HG03097 (cell line): ENCODE data around the gene RABL3.
"Not testable (repeated sequence)": the region's sequence is repeated elsewhere in the genome, so short reads cannot be mapped to it uniquely, and the experiment has no call there.

Experiments
- ATAC-seq: cut with Tn5 transposase; IDR thresholded peaks from one replicate; pipeline ENCODE4 v1.9.1; 2021; ENCODE audit not compliant: unreplicated experiment, low FRiP score

Gene RABL3

GRCh38 chr3:120684896-120685295 lies 57.4 kb downstream of the RABL3 start:
- ATAC-seq, result no peak

- no peak for ATAC-seq
These were observed 58.5 kb downstream of the RABL3 start for GRCh38 chr3:120683671-120684301.

- ATAC-seq, result no peak
These were observed 59.1 kb downstream of the RABL3 start for GRCh38 chr3:120683213-120683612.

GRCh38 chr3:120682095-120682681 lies 60.1 kb downstream of the RABL3 start, which contains the start of gene HGD:
TSS of gene HGD (minus strand) at chr3:120682239. CDS start at chr3:120682111, 128 bp downstream.
- no peak for ATAC-seq

- ATAC-seq, result no peak
These were observed 60.7 kb downstream of the RABL3 start for GRCh38 chr3:120681506-120682038.

GRCh38 chr3:120681018-120681417 lies 61.3 kb downstream of the RABL3 start:
- no peak for ATAC-seq

- no peak for ATAC-seq
These were observed 62.0 kb downstream of the RABL3 start for GRCh38 chr3:120680193-120680894.

- no peak for ATAC-seq
These were observed 63.3 kb downstream of the RABL3 start for GRCh38 chr3:120678984-120679383.

- ATAC-seq, result peak; percentile 94
These were observed 63.9 kb downstream of the RABL3 start for GRCh38 chr3:120678331-120678947.

GRCh38 chr3:120677193-120677592 lies 65.1 kb downstream of the RABL3 start:
- ATAC-seq, result not testable (repeated sequence)

- ATAC-seq, result no peak
These were observed 69.2 kb downstream of the RABL3 start for GRCh38 chr3:120673116-120673515.

GRCh38 chr3:120670576-120670975 lies 71.7 kb downstream of the RABL3 start:
- ATAC-seq, result no peak

GRCh38 chr3:120664926-120665325 lies 77.4 kb downstream of the RABL3 start:
- no peak for ATAC-seq

- no peak for ATAC-seq
These were observed 80.4 kb downstream of the RABL3 start for GRCh38 chr3:120661945-120662344.

GRCh38 chr3:120661106-120661905 lies 81.0 kb downstream of the RABL3 start:
- ATAC-seq, result no peak

- no peak for ATAC-seq
These were observed 82.5 kb downstream of the RABL3 start for GRCh38 chr3:120659834-120660233.

- ATAC-seq, result no peak
These were observed 83.0 kb downstream of the RABL3 start for GRCh38 chr3:120659285-120659684.

GRCh38 chr3:120652896-120653545 lies 89.3 kb downstream of the RABL3 start:
- ATAC-seq, result no peak

- no peak for ATAC-seq
These were observed 90.0 kb downstream of the RABL3 start for GRCh38 chr3:120652281-120652680.

- no peak for ATAC-seq
These were observed 92.0 kb downstream of the RABL3 start for GRCh38 chr3:120650311-120650710.
